WTC11 (cell line): ENCODE results near the gene ASCC1. TPM values are rescaled to one million over a fixed set of nuclear protein-coding genes. Genes with fewer than 3 reads are reported as not detected.

Source experiments
- ATAC-seq: fragments of 200-7000 bp; cut with Tn5 transposase; 2 replicates; pipeline ENCODE4 v1.10.0; 2021; ENCODE audit warnings: mild to moderate bottlenecking, moderate library complexity
- CTCF ChIA-PET: fragments of 300-600 bp; sonication (Branson Sonifier 250); formaldehyde crosslinking; loops from one replicate; lab custom pipeline; 2021; ENCODE audit warnings: antibody characterized with exemption; lab: Charles Lee
- POLR2A ChIA-PET: fragments of 350-600 bp; sonication (Branson Sonifier 250); formaldehyde crosslinking; loops from one replicate; lab custom pipeline; 2021; ENCODE audit warnings: antibody characterized with exemption; lab: Charles Lee
- DNase-seq: peaks from one replicate; pipeline ENCODE4 v3.0.0; 2021; ENCODE audit warnings: low spot score
- H3K27ac Mint-ChIP-seq: 2 replicates; pipeline ENCODE4 v1.8.0; 2021; ENCODE audit warnings: mixed read lengths
- H3K27me3 Mint-ChIP-seq: 2 replicates; pipeline ENCODE4 v1.8.0; 2021; ENCODE audit warnings: low read depth, mild to moderate bottlenecking, moderate library complexity, mixed read lengths
- H3K36me3 Mint-ChIP-seq: 2 replicates; pipeline ENCODE4 v1.8.0; 2021; ENCODE audit warnings: mixed read lengths
- H3K4me1 Mint-ChIP-seq: 2 replicates; pipeline ENCODE4 v1.8.0; 2022; ENCODE audit warnings: mixed read lengths
- H3K4me3 Mint-ChIP-seq: 2 replicates; pipeline ENCODE4 v1.8.0; 2021; ENCODE audit warnings: mild to moderate bottlenecking, moderate library complexity, mixed read lengths
- H3K9me3 Mint-ChIP-seq: 2 replicates; pipeline ENCODE4 v1.8.0; 2021; ENCODE audit warnings: mixed read lengths
- AFF4 ChIP-seq: sonication (generic); formaldehyde crosslinking; IDR thresholded peaks from 2 replicates; pipeline ENCODE4 v1.8.1; 2023; ENCODE audit warnings: mild to moderate bottlenecking, missing genetic modification reagents, borderline replicate concordance
- ESRRA ChIP-seq: sonication (generic); formaldehyde crosslinking; IDR thresholded peaks from 2 replicates; pipeline ENCODE4 v1.8.1; 2022; ENCODE audit warnings: mild to moderate bottlenecking, missing genetic modification reagents, borderline replicate concordance
- GABPB1 ChIP-seq: sonication (generic); formaldehyde crosslinking; IDR thresholded peaks from 2 replicates; pipeline ENCODE4 v1.8.1; 2023; ENCODE audit warnings: mild to moderate bottlenecking, missing genetic modification reagents
- GTF2I ChIP-seq: fragments of 250-450 bp; sonication (Bioruptor Pico); conservative IDR thresholded peaks from 2 replicates; pipeline ENCODE4 v1.4.0; 2021; ENCODE audit warnings: mild to moderate bottlenecking
- IRF1 ChIP-seq: sonication (generic); formaldehyde crosslinking; IDR thresholded peaks from 2 replicates; pipeline ENCODE4 v1.8.0; 2023; ENCODE audit warnings: missing genetic modification reagents
- IRF2 ChIP-seq: sonication (generic); formaldehyde crosslinking; IDR thresholded peaks from 2 replicates; pipeline ENCODE4 v1.8.0; 2022; ENCODE audit warnings: low read depth, missing genetic modification reagents, borderline replicate concordance
- MAX ChIP-seq: sonication (generic); formaldehyde crosslinking; IDR thresholded peaks from 2 replicates; pipeline ENCODE4 v1.8.0; 2022; ENCODE audit warnings: mild to moderate bottlenecking, missing genetic modification reagents
- MYBL2 ChIP-seq: sonication (generic); formaldehyde crosslinking; IDR thresholded peaks from 2 replicates; pipeline ENCODE4 v1.8.1; 2023; ENCODE audit warnings: mild to moderate bottlenecking, moderate library complexity, missing genetic modification reagents
- NFE2L1 ChIP-seq: sonication (generic); formaldehyde crosslinking; IDR thresholded peaks from 2 replicates; pipeline ENCODE4 v1.8.1; 2023; ENCODE audit warnings: missing genetic modification reagents
- NR3C1 ChIP-seq: sonication (generic); formaldehyde crosslinking; conservative IDR thresholded peaks from 2 replicates; pipeline ENCODE4 v1.8.1; 2023; ENCODE audit warnings: low read depth, mild to moderate bottlenecking, missing genetic modification reagents
- PRRX2 ChIP-seq: fragments of 250-450 bp; sonication (Bioruptor Pico); IDR thresholded peaks from 2 replicates; pipeline ENCODE4 v1.8.0; 2021; ENCODE audit warnings: mild to moderate bottlenecking
- SP1 ChIP-seq: sonication (generic); formaldehyde crosslinking; conservative IDR thresholded peaks from 2 replicates; pipeline ENCODE4 v1.8.1; 2022; ENCODE audit warnings: missing genetic modification reagents
- USF2 ChIP-seq: sonication (generic); formaldehyde crosslinking; IDR thresholded peaks from 2 replicates; pipeline ENCODE4 v1.8.1; 2023; ENCODE audit warnings: mild to moderate bottlenecking, missing genetic modification reagents, moderate library complexity
- ZNF232 ChIP-seq: sonication (generic); formaldehyde crosslinking; IDR thresholded peaks from 2 replicates; pipeline ENCODE4 v1.8.0; 2022; ENCODE audit warnings: mild to moderate bottlenecking, missing genetic modification reagents
- ZNF416 ChIP-seq: fragments of 250-450 bp; sonication (Bioruptor Pico); IDR thresholded peaks from 2 replicates; pipeline ENCODE4 v1.9.0; 2021; ENCODE audit warnings: mild to moderate bottlenecking, inconsistent platforms
- ZNF425 ChIP-seq: fragments of 250-450 bp; sonication (Bioruptor Pico); conservative IDR thresholded peaks from 2 replicates; pipeline ENCODE4 v1.9.0; 2021; ENCODE audit warnings: mild to moderate bottlenecking
- ZSCAN18 ChIP-seq: fragments of 250-450 bp; sonication (Bioruptor Pico); IDR thresholded peaks from 2 replicates; pipeline ENCODE4 v2.1.2; 2022; ENCODE audit warnings: mild to moderate bottlenecking, moderate library complexity
- total RNA-seq: library from RNA; stranded (reverse); gene quantifications from 3 replicates; pipeline ENCODE4 v1.2.3, GENCODE V29; 2021
- TF ChIP-seq, protein P1 (sequence below): sonication (generic); formaldehyde crosslinking; IDR thresholded peaks from 2 replicates; pipeline ENCODE4 v1.8.1; 2022; ENCODE audit warnings: missing genetic modification reagents, borderline replicate concordance
- TF ChIP-seq, protein P2 (sequence below): fragments of 250-450 bp; sonication (Bioruptor Pico); IDR thresholded peaks from 2 replicates; pipeline ENCODE4 v1.8.0; 2021; ENCODE audit warnings: mild to moderate bottlenecking

The ASCC1 gene
- total RNA-seq, 1 experiment from 2014 or later, result 30.4 TPM

- no peaks in the 10 kb centered on the region for H3K9me3 Mint-ChIP-seq
- peaks cover 10% of the 10 kb centered on the region for H3K4me1 Mint-ChIP-seq
- ATAC-seq (no peak), DNase-seq (no peak)
- TF ChIP-seq USF2 (CRISPR knock-in tag), result no peak
- TF ChIP-seq, protein P1, sequence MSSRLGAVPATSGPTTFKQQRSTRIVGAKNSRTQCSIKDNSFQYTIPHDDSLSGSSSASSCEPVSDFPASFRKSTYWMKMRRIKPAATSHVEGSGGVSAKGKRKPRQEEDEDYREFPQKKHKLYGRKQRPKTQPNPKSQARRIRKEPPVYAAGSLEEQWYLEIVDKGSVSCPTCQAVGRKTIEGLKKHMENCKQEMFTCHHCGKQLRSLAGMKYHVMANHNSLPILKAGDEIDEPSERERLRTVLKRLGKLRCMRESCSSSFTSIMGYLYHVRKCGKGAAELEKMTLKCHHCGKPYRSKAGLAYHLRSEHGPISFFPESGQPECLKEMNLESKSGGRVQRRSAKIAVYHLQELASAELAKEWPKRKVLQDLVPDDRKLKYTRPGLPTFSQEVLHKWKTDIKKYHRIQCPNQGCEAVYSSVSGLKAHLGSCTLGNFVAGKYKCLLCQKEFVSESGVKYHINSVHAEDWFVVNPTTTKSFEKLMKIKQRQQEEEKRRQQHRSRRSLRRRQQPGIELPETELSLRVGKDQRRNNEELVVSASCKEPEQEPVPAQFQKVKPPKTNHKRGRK (CRISPR knock-in tag), result no peak
- TF ChIP-seq, protein P2, sequence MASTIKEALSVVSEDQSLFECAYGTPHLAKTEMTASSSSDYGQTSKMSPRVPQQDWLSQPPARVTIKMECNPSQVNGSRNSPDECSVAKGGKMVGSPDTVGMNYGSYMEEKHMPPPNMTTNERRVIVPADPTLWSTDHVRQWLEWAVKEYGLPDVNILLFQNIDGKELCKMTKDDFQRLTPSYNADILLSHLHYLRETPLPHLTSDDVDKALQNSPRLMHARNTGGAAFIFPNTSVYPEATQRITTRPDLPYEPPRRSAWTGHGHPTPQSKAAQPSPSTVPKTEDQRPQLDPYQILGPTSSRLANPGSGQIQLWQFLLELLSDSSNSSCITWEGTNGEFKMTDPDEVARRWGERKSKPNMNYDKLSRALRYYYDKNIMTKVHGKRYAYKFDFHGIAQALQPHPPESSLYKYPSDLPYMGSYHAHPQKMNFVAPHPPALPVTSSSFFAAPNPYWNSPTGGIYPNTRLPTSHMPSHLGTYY (CRISPR knock-in tag), result no peak
- no peak for TF ChIP-seq MAX
- TF ChIP-seq ZNF425 (CRISPR knock-in tag), result no peak
- TF ChIP-seq GTF2I (CRISPR knock-in tag), result no peak
- no peak for TF ChIP-seq ESRRA (CRISPR knock-in tag)
- ChIA-PET CTCF (interaction anchor here (1.5 to 1.9 kb wide), 2 partner anchors 98 to 175 kb away, joined by 4 to 5 read pairs; no protein-coding TSS in a partner anchor), POLR2A (interaction anchor here (0.6 kb wide), 1 partner anchor 49 kb away, joined by 3 read pairs; no protein-coding TSS in a partner anchor)
- no peaks in the 10 kb centered on the region for H3K27me3 Mint-ChIP-seq
- H3K4me3 Mint-ChIP-seq, result no peak overlapping the region
- peak overlapping the region; percentile 53; the same call in 1 of the 2 replicates for H3K27ac Mint-ChIP-seq
- peaks cover 10% of the 10 kb centered on the region for H3K36me3 Mint-ChIP-seq
Observed at GRCh38 chr10:72223743-72224101, 7.6 kb upstream of the ASCC1 start.

DNA sequence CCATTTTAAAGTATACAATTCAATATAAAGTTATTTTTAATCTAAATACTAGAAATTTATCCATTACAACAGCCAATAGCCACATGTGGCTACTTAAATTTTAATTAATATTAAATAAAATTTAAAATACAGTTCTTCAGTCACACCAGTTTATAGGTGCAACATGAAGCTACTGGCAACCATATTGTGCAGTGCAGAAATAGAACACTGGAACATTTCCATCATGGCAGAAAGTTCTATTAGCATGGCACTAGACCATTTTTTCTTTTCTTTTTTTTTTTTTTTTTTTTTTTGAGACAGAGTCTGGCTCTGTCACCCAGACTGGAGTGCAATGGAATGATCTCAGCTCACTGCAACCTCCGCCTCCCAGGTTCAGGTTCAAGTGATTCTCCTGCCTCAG, 5.2 kb upstream of the ASCC1 start:
- H3K4me1 Mint-ChIP-seq, result peaks cover 12% of the 10 kb centered on the region
- no peaks in the 10 kb centered on the region for H3K9me3 Mint-ChIP-seq
- no peak overlapping the region for H3K27ac Mint-ChIP-seq
- ATAC-seq (no peak), DNase-seq (no peak)
- TF ChIP-seq ZNF416 (no peak), SP1 (no peak)
- H3K27me3 Mint-ChIP-seq, result no peaks in the 10 kb centered on the region
- ChIA-PET CTCF (interaction anchor here (0.6 to 1.3 kb wide), 3 partner anchors 54 to 138 kb away, joined by 3 read pairs; no protein-coding TSS in a partner anchor), POLR2A (interaction anchor here (0.8 kb wide), 1 partner anchor 99 kb away, joined by 12 read pairs; no protein-coding TSS in a partner anchor)
- peaks cover 10% of the 10 kb centered on the region for H3K36me3 Mint-ChIP-seq
- no peak overlapping the region for H3K4me3 Mint-ChIP-seq

- ATAC-seq (no peak), DNase-seq (no peak)
- H3K9me3 Mint-ChIP-seq, result no peaks in the 10 kb centered on the region
- peaks cover 10% of the 10 kb centered on the region for H3K36me3 Mint-ChIP-seq
- ChIA-PET CTCF (interaction anchor here (0.9 to 1.3 kb wide), 2 partner anchors 54 to 137 kb away, joined by 3 read pairs; no protein-coding TSS in a partner anchor), POLR2A (interaction anchor here (0.8 kb wide), 1 partner anchor 100 kb away, joined by 12 read pairs; no protein-coding TSS in a partner anchor)
- no peak overlapping the region for H3K4me3 Mint-ChIP-seq
- H3K27me3 Mint-ChIP-seq, result no peaks in the 10 kb centered on the region; the same call in 1 of the 2 replicates
- peak overlapping the region; percentile 53; the same call in 1 of the 2 replicates for H3K27ac Mint-ChIP-seq
- peaks cover 12% of the 10 kb centered on the region for H3K4me1 Mint-ChIP-seq
- TF ChIP-seq ZSCAN18, result no peak
- no peak for TF ChIP-seq IRF1 (CRISPR knock-in tag)
- TF ChIP-seq ZNF232 (CRISPR knock-in tag), result no peak
- no peak for TF ChIP-seq GABPB1
- TF ChIP-seq PRRX2, result no peak
- no peak for TF ChIP-seq AFF4 (CRISPR knock-in tag)
- TF ChIP-seq NFE2L1 (CRISPR knock-in tag), result no peak
- no peak for TF ChIP-seq ESRRA (CRISPR knock-in tag)
- no peak for TF ChIP-seq IRF2 (CRISPR knock-in tag)
- TF ChIP-seq NR3C1 (CRISPR knock-in tag), result no peak
- TF ChIP-seq MYBL2 (CRISPR knock-in tag), result no peak
- no peak for TF ChIP-seq GTF2I (CRISPR knock-in tag)
Observed at GRCh38 chr10:72220637-72221036, 4.6 kb upstream of the ASCC1 start.
